GM18517 (cell line): ENCODE data around the gene UBA7.

Source experiments
- ATAC-seq: cut with Tn5 transposase; IDR thresholded peaks from one replicate; pipeline ENCODE4 v1.9.1; 2021; ENCODE audit warnings: mild to moderate bottlenecking, moderate library complexity; ENCODE audit not compliant: unreplicated experiment

The UBA7 gene

GRCh38 chr3:49805897-49806701 is 7.7 kb downstream of the UBA7 start:
- ATAC-seq = no peak

- ATAC-seq = no peak
These were observed 8.4 kb downstream of the UBA7 start for GRCh38 chr3:49805367-49805782.

GRCh38 chr3:49804141-49805041 is 9.4 kb downstream of the UBA7 start:
- ATAC-seq = no peak

GRCh38 chr3:49803465-49804140 is 10.2 kb downstream of the UBA7 start:
- peak; percentile 17 for ATAC-seq

- ATAC-seq = peak; percentile 57
These were observed 10.9 kb downstream of the UBA7 start, which contains the start of gene INKA1 for GRCh38 chr3:49802719-49803464. Gene INKA1, plus strand, starts transcription at chr3:49803261. Its CDS starts 132 bp downstream, at chr3:49803393.

- no peak for ATAC-seq
These were observed 12.6 kb downstream of the UBA7 start for GRCh38 chr3:49801160-49801559.

- ATAC-seq = no peak
These were observed 14.0 kb downstream of the UBA7 start, which contains the start of gene CDHR4 for GRCh38 chr3:49799761-49800160. Gene CDHR4, minus strand, starts transcription at chr3:49799873. Its CDS starts 61 bp downstream, at chr3:49799812.

- ATAC-seq = no peak
These were observed 14.6 kb downstream of the UBA7 start for GRCh38 chr3:49799105-49799504.

- ATAC-seq = no peak
These were observed 18.5 kb downstream of the UBA7 start for GRCh38 chr3:49794926-49795905.

- ATAC-seq = no peak
These were observed 19.3 kb downstream of the UBA7 start for GRCh38 chr3:49794431-49794830.

GRCh38 chr3:49793486-49794085 is 20.2 kb downstream of the UBA7 start:
- ATAC-seq = no peak

- ATAC-seq = no peak
These were observed 21.2 kb downstream of the UBA7 start for GRCh38 chr3:49792371-49793150.

- ATAC-seq = no peak
These were observed 22.2 kb downstream of the UBA7 start for GRCh38 chr3:49791571-49791970.

GRCh38 chr3:49790626-49791411 is 22.9 kb downstream of the UBA7 start:
- ATAC-seq = no peak

GRCh38 chr3:49788056-49788455 is 25.7 kb downstream of the UBA7 start:
- no peak for ATAC-seq

GRCh38 chr3:49787536-49787935 is 26.2 kb downstream of the UBA7 start:
- no peak for ATAC-seq

- ATAC-seq = no peak
These were observed 26.6 kb downstream of the UBA7 start for GRCh38 chr3:49787182-49787464.
